Measurements from ENCODE around the gene YAP1.

DNA sequence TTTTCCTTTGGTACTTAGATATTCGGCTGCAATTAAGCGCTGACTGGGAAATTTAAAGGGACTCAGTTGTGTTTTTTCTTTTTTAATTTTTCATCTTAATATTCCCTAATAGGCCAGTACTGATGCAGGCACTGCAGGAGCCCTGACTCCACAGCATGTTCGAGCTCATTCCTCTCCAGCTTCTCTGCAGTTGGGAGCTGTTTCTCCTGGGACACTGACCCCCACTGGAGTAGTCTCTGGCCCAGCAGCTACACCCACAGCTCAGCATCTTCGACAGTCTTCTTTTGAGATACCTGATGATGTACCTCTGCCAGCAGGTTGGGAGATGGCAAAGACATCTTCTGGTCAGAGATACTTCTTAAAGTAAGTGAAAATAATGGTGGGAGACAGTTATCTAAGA, 3.8 kb downstream of the YAP1 start:
- TF ChIP-seq POLR2A (IDR thresholded peaks at IDR 0.05; ENCODE audit: low read depth, low read length) (no peak), POLR2AphosphoS5 (IDR thresholded peaks at IDR 0.05; ENCODE audit: low read depth, low read length) (no peak), SPI1 (IDR thresholded peaks at IDR 0.05; ENCODE audit: low read depth, low read length) (no peak), TAF1 (IDR thresholded peaks at IDR 0.05; ENCODE audit: low read depth, low read length) (no peak), PAX5 (IDR thresholded peaks at IDR 0.05; ENCODE audit: insufficient read depth, low read length, severe bottlenecking) (no peak)
